KOPT-K1 (cell line): Measurements from ENCODE around the gene JMJD1C.
"Not testable (repeated sequence)": the region's sequence is repeated elsewhere in the genome, so short reads cannot be mapped to it uniquely, and the experiment has no call there.

Source experiments
- H3K27ac ChIP-seq: fragments of 200-600 bp; sonication (generic); 2 replicates; pipeline ENCODE4 v1.5.1; 2016; ENCODE audit warnings: antibody characterized with exemption, mild to moderate bottlenecking, low read depth, low read length; ENCODE audit not compliant: poor library complexity, severe bottlenecking
- H3K36me3 ChIP-seq: fragments of 200-600 bp; sonication (generic); 2 replicates; pipeline ENCODE4 v1.5.1; 2017; ENCODE audit warnings: antibody characterized with exemption, mild to moderate bottlenecking, low read length, moderate library complexity; ENCODE audit not compliant: insufficient read depth
- H3K9me3 ChIP-seq: fragments of 200-600 bp; sonication (generic); 2 replicates; pipeline ENCODE4 v1.5.1; 2017; ENCODE audit warnings: antibody characterized with exemption, low read length, mild to moderate bottlenecking; ENCODE audit not compliant: insufficient read depth, poor library complexity, severe bottlenecking

JMJD1C gene

DNA sequence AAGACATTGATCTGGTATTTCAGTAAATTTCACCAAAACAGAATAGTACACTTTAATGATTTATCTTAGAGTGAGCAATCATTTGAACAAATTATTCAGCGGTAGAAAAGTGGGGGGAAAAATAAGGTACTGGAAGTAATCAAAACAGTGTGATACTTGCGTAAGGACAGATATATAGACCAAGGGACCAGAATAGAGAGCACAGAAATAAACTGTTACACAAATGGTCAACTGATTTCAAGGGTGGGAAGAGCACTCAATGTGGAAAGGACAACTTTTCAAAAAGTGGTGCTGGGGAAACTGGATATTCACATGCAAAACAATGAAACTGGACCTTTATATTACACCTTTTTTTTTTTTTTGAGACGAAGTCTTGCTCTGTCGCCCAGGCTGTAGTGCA is 212.7 kb downstream of the JMJD1C start:
- peaks cover 6% of the 10 kb centered on the region; the same call in 1 of the 2 replicates for H3K36me3 ChIP-seq
- no peaks in the 10 kb centered on the region for H3K9me3 ChIP-seq
- no peak overlapping the region for H3K27ac ChIP-seq

DNA sequence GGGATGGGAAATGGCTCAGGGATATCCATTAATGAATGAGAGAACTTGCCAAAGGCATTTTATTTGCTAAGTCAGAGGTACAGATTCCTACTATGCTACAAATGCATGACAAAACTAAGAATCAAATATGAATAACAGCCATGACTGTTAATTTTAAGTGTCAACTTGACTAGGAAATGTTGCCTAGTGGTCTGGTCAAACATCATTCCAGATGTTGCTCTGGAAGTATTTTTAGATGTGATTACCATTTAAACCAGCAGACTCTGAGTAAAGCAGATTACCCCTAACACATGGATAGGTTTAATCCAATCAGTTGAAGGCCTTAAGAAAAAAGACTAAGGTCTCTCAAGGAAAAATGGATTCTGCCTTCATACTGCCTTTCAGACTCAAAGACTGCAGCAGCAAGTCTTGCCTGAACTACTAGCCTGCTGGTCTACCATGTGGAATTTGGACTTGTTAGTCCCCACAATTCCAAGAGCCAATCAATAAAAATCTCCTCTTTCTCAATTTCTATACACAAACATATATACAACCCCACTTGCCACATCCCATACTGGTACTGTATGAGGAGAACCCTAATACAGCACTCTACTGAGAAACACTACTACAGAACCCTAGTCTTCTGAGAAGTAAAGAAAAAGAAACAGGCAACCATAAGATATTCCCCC is 213.5 kb downstream of the JMJD1C start:
- Histone ChIP-seq H3K9me3 (no peaks in the 10 kb centered on the region), H3K36me3 (peaks cover 6% of the 10 kb centered on the region; the same call in 1 of the 2 replicates), H3K27ac (no peak overlapping the region)

DNA sequence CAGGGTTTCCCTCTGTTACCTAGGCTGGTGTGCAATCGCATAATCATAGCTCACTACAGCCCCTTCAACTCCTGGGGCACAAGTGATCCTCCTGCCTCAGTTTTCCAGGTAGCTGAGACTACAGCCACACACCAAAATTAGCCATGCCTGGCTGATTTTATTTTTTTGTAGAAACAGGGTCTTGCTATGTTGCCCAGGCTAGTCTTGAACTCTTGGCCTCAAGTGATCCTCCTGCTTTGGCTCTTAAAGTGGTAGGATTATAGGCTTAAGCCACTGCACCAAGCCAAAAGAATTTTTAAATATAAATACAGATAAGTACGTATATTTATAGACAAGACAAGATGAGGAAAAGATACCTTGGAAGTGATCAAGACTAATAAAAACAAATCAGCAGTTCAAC is 215.7 kb downstream of the JMJD1C start:
- no peak overlapping the region for H3K27ac ChIP-seq
- peaks cover 6% of the 10 kb centered on the region; the same call in 1 of the 2 replicates for H3K36me3 ChIP-seq
- H3K9me3 ChIP-seq, result peaks cover 14% of the 10 kb centered on the region

DNA sequence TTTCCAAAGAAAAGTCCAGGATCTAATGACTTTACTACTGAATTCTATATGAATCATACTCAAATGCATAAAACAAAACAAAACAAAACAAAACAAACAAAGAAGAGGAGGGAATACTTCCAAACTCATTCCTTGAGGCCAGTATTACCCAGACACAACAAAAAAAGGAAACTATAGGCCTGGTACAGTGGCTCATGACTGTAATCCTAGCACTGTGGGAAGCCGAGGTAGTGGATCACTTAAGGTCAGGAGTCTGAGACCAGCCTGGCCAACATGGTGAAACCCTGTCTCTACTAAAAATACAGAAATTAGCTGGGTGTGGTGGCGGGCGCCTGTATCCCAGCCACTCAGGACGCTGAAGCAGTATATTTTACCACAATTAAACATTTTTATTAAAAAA is 218.0 kb downstream of the JMJD1C start:
- Histone ChIP-seq H3K36me3 (peaks cover 6% of the 10 kb centered on the region; the same call in 1 of the 2 replicates), H3K9me3 (peaks cover 14% of the 10 kb centered on the region), H3K27ac (no peak overlapping the region)

DNA sequence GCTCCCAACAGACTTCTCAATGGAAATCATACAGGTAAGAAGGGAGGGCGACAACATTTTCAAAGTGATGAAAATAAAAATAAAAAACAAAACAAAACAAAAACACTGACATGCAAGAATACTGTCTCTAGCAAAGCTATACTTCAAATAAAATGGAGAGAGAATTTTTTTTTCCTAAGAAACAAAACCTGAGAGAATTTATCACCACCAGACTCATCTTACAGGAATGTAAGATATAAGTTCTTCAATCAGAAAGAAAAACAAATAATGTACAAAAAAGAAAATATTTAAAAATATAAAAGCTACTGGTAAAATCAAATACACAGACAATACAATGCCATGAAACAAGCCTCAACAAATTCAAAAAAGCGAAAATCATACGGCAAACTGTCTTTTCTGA is 219.4 kb downstream of the JMJD1C start:
- peaks cover 6% of the 10 kb centered on the region; the same call in 1 of the 2 replicates for H3K36me3 ChIP-seq
- H3K27ac ChIP-seq, result no peak overlapping the region
- H3K9me3 ChIP-seq, result peaks cover 14% of the 10 kb centered on the region

DNA sequence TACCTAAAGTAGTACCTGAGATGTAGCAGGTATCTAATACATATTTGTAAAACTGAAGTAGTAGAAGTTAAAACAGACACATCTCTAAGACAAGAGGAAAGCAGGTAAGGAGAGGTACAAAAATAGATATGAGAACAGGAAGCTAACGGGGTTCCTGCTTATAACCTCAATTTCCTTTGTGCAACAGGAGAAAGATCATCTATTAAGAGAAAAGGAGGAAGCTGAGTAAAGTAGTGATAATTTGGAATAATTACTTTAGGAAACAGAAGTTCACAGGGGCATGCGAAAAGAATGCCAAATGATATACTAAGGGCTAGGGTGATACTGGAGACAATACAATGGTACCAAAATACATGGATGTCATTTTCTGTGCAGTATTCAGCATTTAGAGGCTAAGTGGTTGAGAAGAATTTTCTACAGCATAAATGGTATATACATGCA is 223.9 kb downstream of the JMJD1C start:
- H3K36me3 ChIP-seq, result no peaks in the 10 kb centered on the region
- H3K27ac ChIP-seq, result peak overlapping the region; percentile 62

DNA sequence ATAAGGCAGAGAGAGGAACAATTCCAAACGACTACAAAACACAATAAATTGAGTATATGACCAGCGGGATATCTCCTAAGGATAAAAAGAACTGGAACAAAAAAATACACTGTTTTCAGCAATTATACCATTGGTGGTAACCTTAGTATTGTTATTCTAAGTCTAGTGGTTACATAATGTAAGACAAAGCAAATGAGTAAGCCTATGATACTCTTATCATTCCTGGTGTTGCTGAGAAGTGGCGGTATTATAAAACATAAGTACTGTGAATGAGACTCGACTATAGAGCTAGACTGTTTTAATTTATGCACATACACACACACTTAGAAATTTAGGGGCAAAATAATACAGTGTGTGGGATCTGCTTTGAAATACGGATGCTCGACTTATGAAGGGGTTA is 225.0 kb downstream of the JMJD1C start:
- peak overlapping the region; percentile 62 for H3K27ac ChIP-seq

More for the DNA sequence above, 223.9 kb downstream of the JMJD1C start:
- peaks cover 14% of the 10 kb centered on the region for H3K9me3 ChIP-seq

DNA sequence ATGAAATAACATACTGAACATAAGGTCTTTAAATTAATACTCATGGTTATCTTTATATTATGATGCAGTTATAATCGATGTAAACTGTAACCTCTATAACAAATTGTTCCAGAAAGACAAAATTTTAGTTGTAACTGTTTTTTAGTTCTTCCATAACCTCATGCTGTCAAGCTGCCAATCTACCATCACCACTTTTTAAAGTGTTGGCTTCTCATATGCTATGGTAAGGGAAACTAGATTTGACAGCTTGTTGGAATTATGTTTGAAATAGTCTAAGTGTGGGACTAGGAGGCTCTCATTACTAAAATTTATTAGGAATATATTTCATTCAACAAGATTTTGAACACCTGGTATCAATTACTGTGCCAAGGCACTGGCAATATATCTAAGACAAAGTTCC is 227.3 kb downstream of the JMJD1C start:
- Histone ChIP-seq H3K36me3 (no peaks in the 10 kb centered on the region; the same call in 1 of the 2 replicates), H3K9me3 (no peaks in the 10 kb centered on the region), H3K27ac (no peak overlapping the region)

More for the DNA sequence above, 225.0 kb downstream of the JMJD1C start:
- Histone ChIP-seq H3K9me3 (peaks cover 8% of the 10 kb centered on the region), H3K36me3 (no peaks in the 10 kb centered on the region)

DNA sequence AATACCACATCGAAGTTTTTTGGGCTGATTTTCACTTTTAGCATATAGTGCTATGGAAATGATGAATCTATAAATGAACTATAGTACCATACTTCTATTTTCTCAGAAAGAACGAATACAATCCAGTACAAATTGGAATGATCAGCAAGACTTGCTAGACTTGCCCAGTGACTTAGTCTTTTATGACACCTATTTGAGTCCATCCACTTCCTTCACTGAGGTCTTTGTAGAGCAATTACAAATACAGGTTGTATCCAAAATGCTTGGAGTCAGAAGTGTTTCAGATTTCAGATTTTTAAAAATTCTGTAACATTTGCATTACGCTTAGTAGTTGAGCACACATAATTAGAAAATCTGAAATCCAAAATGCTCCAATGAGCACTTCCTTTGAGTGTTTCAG is 228.4 kb downstream of the JMJD1C start:
- Histone ChIP-seq H3K9me3 (no peaks in the 10 kb centered on the region), H3K27ac (peak overlapping the region; percentile 66), H3K36me3 (no peaks in the 10 kb centered on the region; the same call in 1 of the 2 replicates)

DNA sequence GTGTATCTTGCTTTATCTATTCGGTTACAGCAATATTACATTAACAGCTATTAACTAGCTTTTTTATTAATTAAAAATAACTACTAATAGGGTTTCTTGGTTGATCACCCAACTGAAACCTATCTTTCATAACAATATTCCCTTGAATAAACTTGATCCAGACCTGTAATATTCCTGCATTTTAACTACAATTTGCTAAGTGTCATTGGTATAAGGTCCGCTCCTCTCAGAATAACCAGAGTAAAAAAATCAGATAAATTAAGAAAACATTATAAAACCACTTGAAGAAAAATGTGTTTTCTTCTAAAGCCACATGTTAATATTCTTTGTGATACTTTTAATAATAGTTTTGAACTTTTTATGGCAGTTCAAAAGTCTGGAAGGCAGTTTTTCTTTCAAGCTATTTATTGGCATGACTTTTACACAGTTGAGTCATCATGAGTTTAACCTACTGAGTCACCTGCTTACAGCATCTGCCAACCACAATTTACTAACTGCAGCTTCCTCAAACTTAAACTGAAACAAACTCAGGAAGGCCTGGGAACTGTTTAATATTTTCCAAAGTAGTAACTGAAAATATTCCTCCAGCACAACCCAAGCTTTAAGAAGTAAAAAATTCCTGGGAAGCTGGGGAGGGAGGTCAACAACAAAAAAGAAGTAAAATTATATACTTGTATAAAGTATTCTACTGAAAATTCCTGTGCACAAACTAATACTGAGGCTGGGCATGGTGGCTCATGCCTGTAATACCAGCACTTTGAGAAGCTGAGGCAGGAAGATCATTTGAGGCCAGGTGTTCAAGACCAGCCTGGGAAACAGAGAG is 229.5 kb downstream of the JMJD1C start:
- Histone ChIP-seq H3K36me3 (no peaks in the 10 kb centered on the region; the same call in 1 of the 2 replicates), H3K27ac (peak overlapping the region; percentile 66), H3K9me3 (no peaks in the 10 kb centered on the region)

DNA sequence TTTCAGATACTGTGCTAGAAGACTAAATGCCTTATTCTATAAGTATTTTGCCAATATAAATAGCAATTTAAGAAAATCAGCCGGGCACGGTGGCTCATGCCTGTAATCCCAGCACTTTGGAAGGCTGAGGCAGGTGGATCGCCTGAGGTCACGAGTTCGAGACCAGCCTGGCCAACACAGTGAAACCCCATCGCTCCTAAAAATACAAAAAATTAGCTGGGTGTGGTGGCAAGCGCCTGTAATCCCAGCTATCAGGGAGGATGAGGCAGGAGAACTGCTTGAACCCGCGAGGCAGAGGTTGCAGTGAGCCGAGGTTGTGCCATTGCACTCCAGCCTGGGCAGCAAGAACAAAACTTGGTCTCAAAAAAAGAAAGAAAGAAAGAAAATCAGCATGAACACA is 230.6 kb downstream of the JMJD1C start:
- not testable (repeated sequence) for H3K27ac ChIP-seq, H3K9me3 ChIP-seq, H3K36me3 ChIP-seq

DNA sequence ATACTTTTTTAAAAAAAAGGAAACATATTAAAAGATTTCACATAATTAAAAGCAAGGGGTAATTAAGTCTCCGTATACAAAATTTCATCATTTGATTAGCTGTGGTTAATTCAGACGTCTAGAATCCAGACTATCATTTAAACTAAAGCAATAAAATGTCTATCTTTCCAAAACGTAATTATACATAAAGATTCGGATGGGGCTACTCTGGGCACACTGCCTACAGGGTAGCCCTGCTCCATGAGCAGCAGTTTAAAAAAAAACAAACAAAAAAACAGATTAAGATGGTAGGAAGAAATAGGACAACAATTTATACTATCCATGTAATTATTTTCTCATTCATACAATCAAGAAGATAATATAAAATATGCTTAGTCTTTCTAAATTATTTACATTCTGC is 236.6 kb downstream of the JMJD1C start:
- no peaks in the 10 kb centered on the region for H3K9me3 ChIP-seq
- H3K36me3 ChIP-seq, result no peaks in the 10 kb centered on the region
- H3K27ac ChIP-seq, result no peak overlapping the region

DNA sequence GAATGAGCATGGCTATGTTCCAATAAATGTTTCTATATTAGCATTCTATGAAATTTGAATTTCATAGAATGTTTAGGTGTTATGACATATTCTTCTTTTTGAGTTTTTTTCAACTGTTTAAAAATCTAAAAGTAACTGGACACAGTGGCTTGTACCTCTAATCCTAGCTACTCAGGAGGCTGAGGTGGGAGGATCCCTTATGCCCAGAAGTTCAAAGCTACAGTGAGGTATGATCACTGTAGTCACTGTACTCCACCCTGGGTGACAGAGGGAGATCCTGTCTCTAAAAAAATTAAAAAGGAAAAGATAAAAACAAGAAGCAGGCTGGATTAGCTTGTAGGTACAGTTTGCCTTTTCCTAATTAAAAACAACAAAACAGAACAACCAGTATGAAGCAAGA is 237.5 kb downstream of the JMJD1C start:
- H3K27ac ChIP-seq, result no peak overlapping the region
- H3K9me3 ChIP-seq, result no peaks in the 10 kb centered on the region
- no peaks in the 10 kb centered on the region for H3K36me3 ChIP-seq

DNA sequence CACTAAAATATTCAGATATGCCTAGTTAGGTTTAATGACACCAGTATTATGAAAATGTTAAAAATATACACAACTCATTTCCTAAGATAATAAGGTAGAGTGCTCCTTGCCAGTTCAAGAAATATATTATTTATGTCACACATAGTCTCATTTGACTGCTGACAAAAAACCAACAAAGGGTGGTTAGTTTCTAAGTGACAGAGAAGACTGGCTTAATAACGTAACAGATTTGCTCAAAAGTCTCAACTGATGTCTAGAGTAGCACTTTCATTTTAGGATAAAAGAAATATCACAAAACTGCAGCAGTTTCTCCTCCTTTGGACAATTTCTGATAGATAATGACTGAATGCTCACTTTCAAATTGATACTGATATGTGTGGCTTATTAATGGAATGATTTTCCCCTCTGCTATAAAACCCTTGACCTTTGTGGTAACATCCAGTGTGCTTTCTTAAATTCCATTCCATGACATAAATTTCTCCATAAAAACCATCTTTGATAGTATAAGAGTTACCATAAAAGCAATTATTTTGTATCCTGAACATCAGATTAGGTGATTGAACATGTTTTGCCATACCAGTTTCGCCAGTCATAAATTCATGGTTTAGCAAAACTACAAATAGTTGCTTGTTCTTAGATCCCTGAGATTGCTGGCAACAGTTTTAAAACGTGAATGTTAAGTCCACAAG is 238.4 kb downstream of the JMJD1C start:
- no peaks in the 10 kb centered on the region for H3K9me3 ChIP-seq
- H3K27ac ChIP-seq, result peak overlapping the region; percentile 48
- no peaks in the 10 kb centered on the region for H3K36me3 ChIP-seq

DNA sequence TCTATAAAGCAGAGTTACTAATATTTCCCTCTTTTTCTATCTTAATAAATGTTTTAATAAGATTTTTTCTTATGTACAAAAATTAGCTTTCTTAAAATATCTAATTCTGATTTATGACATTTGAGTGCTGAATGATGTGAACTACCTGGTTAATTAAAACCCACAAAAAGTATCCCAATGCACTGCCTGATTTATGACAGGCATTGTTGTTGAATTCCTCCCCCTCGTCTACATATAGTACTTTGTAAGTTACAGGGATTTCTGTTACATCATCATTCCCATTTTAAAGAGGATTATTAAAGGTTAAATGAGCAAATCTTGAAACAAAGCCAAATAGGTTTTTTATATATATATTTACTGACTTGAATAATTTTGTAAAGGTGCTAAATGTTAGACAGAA is 241.5 kb downstream of the JMJD1C start:
- Histone ChIP-seq H3K9me3 (no peaks in the 10 kb centered on the region), H3K27ac (no peak overlapping the region), H3K36me3 (no peaks in the 10 kb centered on the region)
